PFSK-1 (cell line): ENCODE results near the gene PPP6C.

Source experiments
- POLR2AphosphoS5 ChIP-seq: IDR thresholded peaks from 2 replicates; pipeline ENCODE4 v1.6.1; 2012; ENCODE audit warnings: low read depth, mild to moderate bottlenecking, control low read depth, low read length, moderate library complexity
- SIN3A ChIP-seq: IDR thresholded peaks from 2 replicates; pipeline ENCODE4 v1.6.1; 2012; ENCODE audit warnings: mild to moderate bottlenecking, low read length, moderate library complexity, borderline replicate concordance; ENCODE audit not compliant: insufficient read depth
- TAF1 ChIP-seq: IDR thresholded peaks from 2 replicates; pipeline ENCODE4 v1.6.1; 2012; ENCODE audit warnings: low read length, control low read depth, borderline replicate concordance; ENCODE audit not compliant: insufficient read depth
- TF ChIP-seq, protein P1 (sequence below), 2 experiments: IDR thresholded peaks; 2 replicates each; pipeline versions ENCODE4 v1.6.1 to v1.8.0; 2011 to 2012; ENCODE audit warnings: low read depth in 2 of 2, low read length in 2 of 2, control low read depth in 1 of 2, inconsistent platforms in 1 of 2, mild to moderate bottlenecking in 1 of 2, moderate library complexity in 1 of 2; ENCODE audit not compliant: insufficient read depth in 1 of 2

DNA sequence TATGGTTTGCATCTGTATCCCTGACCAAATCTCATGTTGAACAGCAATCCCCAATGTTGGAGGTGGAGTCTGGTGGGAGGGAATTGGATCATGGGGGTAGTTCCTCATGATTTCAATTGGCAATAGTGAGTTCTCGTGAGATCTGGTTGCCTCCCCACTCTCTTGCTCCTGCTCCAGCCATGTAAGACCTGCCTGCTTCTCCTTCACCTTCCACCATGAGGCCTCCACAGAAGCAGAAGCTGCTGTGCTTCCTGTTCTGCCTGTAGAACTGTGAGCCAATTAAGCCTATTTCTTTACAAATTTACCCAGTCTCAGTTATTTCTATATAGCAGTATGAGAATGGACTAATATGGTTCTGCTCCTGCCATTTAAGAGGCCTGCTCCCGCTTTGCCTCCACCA is 79.1 kb downstream of the PPP6C start:
- TF ChIP-seq POLR2AphosphoS5: no peak
- TF ChIP-seq, protein P1, sequence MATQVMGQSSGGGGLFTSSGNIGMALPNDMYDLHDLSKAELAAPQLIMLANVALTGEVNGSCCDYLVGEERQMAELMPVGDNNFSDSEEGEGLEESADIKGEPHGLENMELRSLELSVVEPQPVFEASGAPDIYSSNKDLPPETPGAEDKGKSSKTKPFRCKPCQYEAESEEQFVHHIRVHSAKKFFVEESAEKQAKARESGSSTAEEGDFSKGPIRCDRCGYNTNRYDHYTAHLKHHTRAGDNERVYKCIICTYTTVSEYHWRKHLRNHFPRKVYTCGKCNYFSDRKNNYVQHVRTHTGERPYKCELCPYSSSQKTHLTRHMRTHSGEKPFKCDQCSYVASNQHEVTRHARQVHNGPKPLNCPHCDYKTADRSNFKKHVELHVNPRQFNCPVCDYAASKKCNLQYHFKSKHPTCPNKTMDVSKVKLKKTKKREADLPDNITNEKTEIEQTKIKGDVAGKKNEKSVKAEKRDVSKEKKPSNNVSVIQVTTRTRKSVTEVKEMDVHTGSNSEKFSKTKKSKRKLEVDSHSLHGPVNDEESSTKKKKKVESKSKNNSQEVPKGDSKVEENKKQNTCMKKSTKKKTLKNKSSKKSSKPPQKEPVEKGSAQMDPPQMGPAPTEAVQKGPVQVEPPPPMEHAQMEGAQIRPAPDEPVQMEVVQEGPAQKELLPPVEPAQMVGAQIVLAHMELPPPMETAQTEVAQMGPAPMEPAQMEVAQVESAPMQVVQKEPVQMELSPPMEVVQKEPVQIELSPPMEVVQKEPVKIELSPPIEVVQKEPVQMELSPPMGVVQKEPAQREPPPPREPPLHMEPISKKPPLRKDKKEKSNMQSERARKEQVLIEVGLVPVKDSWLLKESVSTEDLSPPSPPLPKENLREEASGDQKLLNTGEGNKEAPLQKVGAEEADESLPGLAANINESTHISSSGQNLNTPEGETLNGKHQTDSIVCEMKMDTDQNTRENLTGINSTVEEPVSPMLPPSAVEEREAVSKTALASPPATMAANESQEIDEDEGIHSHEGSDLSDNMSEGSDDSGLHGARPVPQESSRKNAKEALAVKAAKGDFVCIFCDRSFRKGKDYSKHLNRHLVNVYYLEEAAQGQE (IDR thresholded peaks at IDR 0.05; ENCODE audit: insufficient read depth in 1 of 2, low read depth in 2 of 2, low read length in 2 of 2): no peak
- no peak for TF ChIP-seq TAF1
- TF ChIP-seq SIN3A: no peak
